ENCODE results near the gene PXN.

PXN gene

DNA sequence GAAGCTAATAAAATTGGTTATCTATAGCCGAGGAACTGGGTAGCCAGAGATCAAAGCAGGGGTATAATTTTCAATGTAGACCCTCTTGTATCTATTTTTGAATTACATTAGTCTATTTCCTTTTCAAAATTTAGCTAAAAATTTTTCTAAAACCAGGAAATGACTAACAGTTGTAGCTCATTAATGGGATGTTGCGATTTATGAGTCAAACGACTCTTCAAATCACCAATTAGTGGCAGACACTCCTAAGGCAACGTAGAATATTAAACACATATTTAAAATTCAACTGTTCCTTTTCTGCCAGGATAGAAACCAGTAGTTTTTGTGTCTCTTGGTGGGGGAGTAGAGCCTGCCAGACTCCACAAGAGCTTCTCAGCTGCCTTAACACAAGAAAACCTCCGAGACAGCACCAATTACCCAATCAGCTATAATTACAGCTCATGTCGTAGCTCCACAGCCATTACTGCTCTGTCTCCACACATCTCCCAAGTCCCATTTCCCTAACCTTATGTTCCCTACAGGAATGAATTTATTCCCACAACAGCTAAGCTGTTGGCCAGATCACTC is 97.9 kb downstream of the PXN start:
- no peak for DNase-seq

GRCh38 chr12:120164293-120164692 is 101.2 kb downstream of the PXN start:
- no peak for DNase-seq

GRCh38 chr12:120162763-120163162 is 102.8 kb downstream of the PXN start:
- no peak for DNase-seq

- DNase-seq: no peak
These were observed 103.7 kb downstream of the PXN start for GRCh38 chr12:120161852-120162251.

Measured in CD4-positive, alpha-beta T cell treated with Interleukin-1 beta for 1 hour (primary cell).